Brain microvascular endothelial cell (primary cell): ENCODE results near the gene CACHD1.
A peak's percentile ranks its signal among the peaks of the same experiment; 100 is the strongest.

Experiments used
- DNase-seq: peaks from one replicate; pipeline ENCODE4 v3.0.0-alpha.2; 2020
- H3K27ac ChIP-seq: fragments of 250-450 bp; sonication (Bioruptor Pico); 2 replicates; pipeline ENCODE4 v1.5.1; 2020; ENCODE audit warnings: mild to moderate bottlenecking, moderate library complexity
- H3K27me3 ChIP-seq: fragments of 250-450 bp; sonication (Bioruptor Pico); replicated peaks from 2 replicates; pipeline ENCODE4 v1.5.1; 2020; ENCODE audit warnings: mild to moderate bottlenecking
- H3K36me3 ChIP-seq: fragments of 250-450 bp; sonication (Bioruptor Pico); replicated peaks from 2 replicates; pipeline ENCODE4 v1.5.1; 2020; ENCODE audit warnings: mild to moderate bottlenecking
- H3K4me3 ChIP-seq: 2 replicates; pipeline ENCODE4 v1.5.1; 2011; ENCODE audit warnings: low read depth, mild to moderate bottlenecking, control low read depth, low read length, moderate library complexity
- CTCF ChIP-seq: IDR thresholded peaks from 2 replicates; pipeline ENCODE4 v1.5.1; 2011; ENCODE audit warnings: low read depth, mild to moderate bottlenecking, moderate library complexity, low read length, control low read depth, inconsistent platforms; ENCODE audit errors: missing control alignments
- in situ Hi-C: cut with HindIII; loops from 2 replicates; pipeline ENCODE4 v1.10.0; 2017; ENCODE audit warnings: low sequenced_read_pairs, low pct_ligation_motif_present

CACHD1 gene

GRCh38 chr1:64624808-64625207, 154.9 kb downstream of the CACHD1 start:
- no peak for DNase-seq

GRCh38 chr1:64630611-64631010, 160.7 kb downstream of the CACHD1 start:
- no peaks in the 10 kb centered on the region for H3K27me3 ChIP-seq
- H3K27ac ChIP-seq, result no peak overlapping the region
- no peak for DNase-seq
- in situ Hi-C loops, result no loop called here
- H3K4me3 ChIP-seq, result no peak overlapping the region
- no peaks in the 10 kb centered on the region for H3K36me3 ChIP-seq
- TF ChIP-seq CTCF, result no peak

More at GRCh38 chr1:64624808-64625207, 154.9 kb downstream of the CACHD1 start:
- H3K36me3 ChIP-seq, result no peaks in the 10 kb centered on the region
- in situ Hi-C loops, result no loop called here
- no peak overlapping the region for H3K27ac ChIP-seq
- TF ChIP-seq CTCF, result no peak
- H3K4me3 ChIP-seq, result no peak overlapping the region
- no peaks in the 10 kb centered on the region for H3K27me3 ChIP-seq

- H3K27me3 ChIP-seq, result no peaks in the 10 kb centered on the region
- H3K27ac ChIP-seq, result no peak overlapping the region
- H3K4me3 ChIP-seq, result no peak overlapping the region
- H3K36me3 ChIP-seq, result no peaks in the 10 kb centered on the region
- TF ChIP-seq CTCF, result no peak
- in situ Hi-C loops, result no loop called here
- DNase-seq, result no peak
Measured at GRCh38 chr1:64631346-64632034, 161.6 kb downstream of the CACHD1 start.

GRCh38 chr1:64632936-64633335, 163.0 kb downstream of the CACHD1 start:
- no peak overlapping the region for H3K4me3 ChIP-seq
- TF ChIP-seq CTCF, result no peak
- in situ Hi-C loops, result no loop called here
- no peaks in the 10 kb centered on the region for H3K27me3 ChIP-seq
- no peak overlapping the region for H3K27ac ChIP-seq
- no peaks in the 10 kb centered on the region for H3K36me3 ChIP-seq
- DNase-seq, result no peak

- DNase-seq, result no peak
- Histone ChIP-seq H3K4me3 (no peak overlapping the region), H3K27ac (no peak overlapping the region), H3K36me3 (no peaks in the 10 kb centered on the region), H3K27me3 (no peaks in the 10 kb centered on the region)
- in situ Hi-C loops, result no loop called here
- TF ChIP-seq CTCF, result no peak
Measured at GRCh38 chr1:64645735-64646134, 175.8 kb downstream of the CACHD1 start.

- Histone ChIP-seq H3K27me3 (no peaks in the 10 kb centered on the region), H3K27ac (no peak overlapping the region), H3K4me3 (no peak overlapping the region), H3K36me3 (no peaks in the 10 kb centered on the region)
- no peak for TF ChIP-seq CTCF
- peak; percentile 10 for DNase-seq
- in situ Hi-C loops, result no loop called here
Measured at GRCh38 chr1:64650411-64650810, 180.5 kb downstream of the CACHD1 start.
